Endothelial cell of umbilical vein (primary cell): ENCODE results near the gene RFK. TPM values are rescaled to one million over a fixed set of nuclear protein-coding genes. Genes with fewer than 3 reads are reported as not detected.
A peak's percentile ranks its signal among the peaks of the same experiment; 100 is the strongest.

Experiments
- BruUV-seq: library from RNA; stranded (reverse); fragments of 400-500 nt; replicated peaks from 2 replicates; lab custom pipeline; 2021; lab: Mats Ljungman, UMichigan
- CTCF ChIA-PET: fragments of 300-600, 350-600 bp; sonication (Branson Sonifier 250); formaldehyde crosslinking; loops from one replicate; lab custom pipeline; 2021; ENCODE audit warnings: antibody characterized with exemption, inconsistent platforms; lab: Charles Lee
- POLR2A ChIA-PET: fragments of 300-600, 350-600 bp; sonication (Branson Sonifier 250); formaldehyde crosslinking; loops from one replicate; lab custom pipeline; 2021; ENCODE audit warnings: antibody characterized with exemption, inconsistent platforms; lab: Charles Lee
- DNase-seq: peaks from one replicate; pipeline ENCODE4 v3.0.0-alpha.2; 2011; ENCODE audit warnings: low read depth, low spot score
- FAIRE-seq: peaks from 2 replicates; lab custom pipeline; 2011; peaks lifted over from hg19 to GRCh38; lab: Jason Lieb, UNC
- H2AFZ ChIP-seq: 2 replicates; pipeline ENCODE4 v1.6.0; 2012; ENCODE audit warnings: low read depth, low read length, control low read depth, inconsistent platforms
- H3K27ac ChIP-seq: 2 replicates; pipeline ENCODE4 v1.5.1; 2011; ENCODE audit warnings: low read depth, mild to moderate bottlenecking, control low read depth, low read length, moderate library complexity; ENCODE audit not compliant: insufficient read depth
- H3K27me3 ChIP-seq, 2 experiments: 2 replicates each; pipeline versions ENCODE4 v1.6.0 to v1.6.1; 2011; ENCODE audit warnings: low read length in 2 of 2, mixed read lengths in 1 of 2; ENCODE audit not compliant: control insufficient read depth in 2 of 2, insufficient read depth in 2 of 2
- H3K36me3 ChIP-seq, 2 experiments: 2 replicates in 1 of 2; 3 replicates in 1 of 2; pipeline ENCODE4 v1.5.1; 2011; ENCODE audit warnings: low read length in 2 of 2, mild to moderate bottlenecking in 1 of 2, moderate library complexity in 1 of 2; ENCODE audit not compliant: control insufficient read depth in 2 of 2, insufficient read depth in 2 of 2; ENCODE audit errors: extremely low read depth in 1 of 2
- H3K4me1 ChIP-seq: 3 replicates; pipeline ENCODE4 v1.5.1; 2011; ENCODE audit warnings: mild to moderate bottlenecking, low read length; ENCODE audit not compliant: control insufficient read depth, insufficient read depth; ENCODE audit errors: extremely low read depth
- H3K4me2 ChIP-seq: 2 replicates; pipeline ENCODE4 v1.6.1; 2011; ENCODE audit warnings: low read length, control low read depth, mixed read lengths; ENCODE audit not compliant: insufficient read depth
- H3K4me3 ChIP-seq, 3 experiments: fragments of 200-600 bp in 1 of 3; sonication (generic), shearing (Covaris generic) in 1 of 3; replicated peaks in 1 of 3; 2 replicates each; pipeline ENCODE4 v1.5.1; 2011 to 2016; ENCODE audit warnings: control low read depth in 3 of 3, low read length in 3 of 3, mild to moderate bottlenecking in 2 of 3, inconsistent platforms in 1 of 3, low read depth in 1 of 3, moderate library complexity in 1 of 3; ENCODE audit not compliant: insufficient read depth in 1 of 3
- H3K79me2 ChIP-seq: 2 replicates; pipeline ENCODE4 v1.6.0; 2012; ENCODE audit warnings: low read length, inconsistent platforms; ENCODE audit not compliant: control insufficient read depth, insufficient read depth
- H3K9ac ChIP-seq: replicated peaks from 2 replicates; pipeline ENCODE3; 2011; ENCODE audit warnings: low read length, control low read depth; ENCODE audit not compliant: insufficient read depth; ENCODE audit errors: extremely low read depth
- H3K9me1 ChIP-seq: replicated peaks from 3 replicates; pipeline ENCODE4 v1.6.0; 2011; ENCODE audit warnings: mild to moderate bottlenecking, low read length; ENCODE audit not compliant: control insufficient read depth, insufficient read depth; ENCODE audit errors: extremely low read depth
- H3K9me3 ChIP-seq: replicated peaks from 2 replicates; pipeline ENCODE4 v1.5.1; 2012; ENCODE audit warnings: low read length, inconsistent platforms; ENCODE audit not compliant: control insufficient read depth, insufficient read depth
- H4K20me1 ChIP-seq: replicated peaks from 2 replicates; pipeline ENCODE3; 2011; ENCODE audit warnings: mild to moderate bottlenecking, low read length; ENCODE audit not compliant: control insufficient read depth, insufficient read depth; ENCODE audit errors: extremely low read depth
- EZH2 ChIP-seq: IDR thresholded peaks from 2 replicates; pipeline ENCODE4 v1.6.1; 2012; ENCODE audit warnings: borderline replicate concordance, low read depth, mild to moderate bottlenecking, moderate library complexity, low read length, inconsistent platforms; ENCODE audit not compliant: severe bottlenecking
- FOS ChIP-seq: IDR thresholded peaks from 2 replicates; pipeline ENCODE4 v1.6.1; 2011; ENCODE audit warnings: mild to moderate bottlenecking, low read length, moderate library complexity, borderline replicate concordance; ENCODE audit not compliant: insufficient read depth
- GATA2 ChIP-seq: IDR thresholded peaks from 2 replicates; pipeline ENCODE4 v1.7.0; 2011; ENCODE audit warnings: low read depth, mild to moderate bottlenecking, moderate library complexity, mixed read lengths, low read length; ENCODE audit not compliant: insufficient read length, insufficient read depth
- JUN ChIP-seq: IDR thresholded peaks from 2 replicates; pipeline ENCODE4 v1.6.1; 2011; ENCODE audit warnings: borderline replicate concordance, low read depth; ENCODE audit not compliant: insufficient read length, insufficient read depth
- POLR2AphosphoS5 ChIP-seq: IDR thresholded peaks from 2 replicates; pipeline ENCODE4 v1.6.1; 2012; ENCODE audit warnings: low read depth, mild to moderate bottlenecking, control low read depth, low read length, moderate library complexity; ENCODE audit not compliant: insufficient read depth
- dilution Hi-C: fragments of 300-500 bp; cut with MboI; formaldehyde crosslinking; loops from one replicate; pipeline ENCODE4 v1.15.0; 2019; ENCODE audit warnings: low sequenced_read_pairs; ENCODE audit not compliant: extremely low pct_ligation_motif_present
- intact Hi-C: fragments of 100-400 bp; cut with micrococcal nuclease; formaldehyde crosslinking; loops from one replicate; pipeline ENCODE4 v1.10.0; 2022
- polyA plus RNA-seq, 4 experiments: library from polyadenylated mRNA; depleted of rRNA in 3 of 4; stranded (reverse) in 3 of 4; unstranded in 1 of 4; fragments of >200 nt; gene quantifications; 2 replicates each; pipeline versions ENCODE4 v1.2.1 to v1.2.3, GENCODE V29; 2011 to 2012; ENCODE audit warnings: missing spikeins in 1 of 4
- total RNA-seq: library from RNA; stranded (reverse); gene quantifications from 2 replicates; pipeline ENCODE4 v1.2.3, GENCODE V29; 2021

RFK gene
- total and polyA plus RNA-seq, 2 donors (not counting 3 experiments of a cell fraction or from before 2014, with no cell fraction given) = 18.1 to 32.9 TPM

DNA sequence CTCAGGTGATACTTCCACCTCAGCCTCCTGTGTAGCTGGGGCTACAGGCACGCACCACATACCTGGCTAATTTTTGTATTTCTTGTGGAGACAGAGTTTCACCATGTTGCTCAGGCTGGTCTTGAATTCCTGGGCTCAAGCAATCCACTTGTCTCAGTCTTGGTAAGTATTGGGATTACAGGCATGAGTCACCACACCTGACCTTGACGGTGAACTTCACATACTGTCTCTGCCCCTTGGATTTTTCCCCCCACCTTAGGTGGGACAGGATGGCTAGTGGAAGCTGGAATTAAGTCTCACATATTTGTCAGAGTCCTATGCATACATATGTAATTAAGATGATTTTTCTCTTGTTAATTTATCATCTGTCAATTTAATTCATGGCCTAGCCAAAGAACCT lies 20.9 kb upstream of the RFK start:
- ChIA-PET CTCF (interaction anchor here (0.9 to 1.4 kb wide), 2 partner anchors 21 to 41 kb away, joined by 3 to 6 read pairs; partner anchors contain the start of gene RFK), POLR2A (no interaction called here)
- no peaks in the 10 kb centered on the region for H3K9me1 ChIP-seq
- peak overlapping the region; percentile 30 for H3K4me2 ChIP-seq
- H3K9ac ChIP-seq = no peak overlapping the region
- no peaks in the 10 kb centered on the region for H3K79me2 ChIP-seq
- peak overlapping the region; percentile 2 for H2AFZ ChIP-seq
- BruUV-seq = no TSS peak
- peak overlapping the region; percentile 76 for H3K27ac ChIP-seq
- no peaks in the 10 kb centered on the region for H3K27me3 ChIP-seq
- H3K4me1 ChIP-seq = peaks cover 30% of the 10 kb centered on the region
- no peak for DNase-seq
- intact Hi-C loops (loop anchor here (1.0 to 5.0 kb wide), 4 partner anchors 21 to 523 kb away; partner anchors contain the start of genes PCSK5 and RFK), dilution Hi-C loops (no loop called here)
- no peak for TF ChIP-seq EZH2
- TF ChIP-seq JUN = peak; percentile 25
- peak; percentile 37 for TF ChIP-seq FOS
- H3K4me3 ChIP-seq = no peak overlapping the region
- H4K20me1 ChIP-seq = no peaks in the 10 kb centered on the region
- H3K36me3 ChIP-seq = no peaks in the 10 kb centered on the region
- H3K9me3 ChIP-seq = no peaks in the 10 kb centered on the region
- FAIRE-seq = no peak

- Histone ChIP-seq H3K4me1 (peaks cover 30% of the 10 kb centered on the region), H3K27me3 (no peaks in the 10 kb centered on the region), H4K20me1 (no peaks in the 10 kb centered on the region), H3K4me2 (no peak overlapping the region), H3K79me2 (no peaks in the 10 kb centered on the region), H3K27ac (peak overlapping the region; percentile 76), H3K9ac (no peak overlapping the region), H2AFZ (peak overlapping the region; percentile 2), H3K9me3 (no peaks in the 10 kb centered on the region), H3K9me1 (no peaks in the 10 kb centered on the region), H3K36me3 (no peaks in the 10 kb centered on the region), H3K4me3 (no peak overlapping the region)
- peak; percentile 88 for DNase-seq
- FAIRE-seq = peak; percentile 88
- ChIA-PET POLR2A (no interaction called here), CTCF (interaction anchor here (0.9 to 1.4 kb wide), 2 partner anchors 20 to 41 kb away, joined by 3 to 6 read pairs; partner anchors contain the start of gene RFK)
- dilution Hi-C loops (no loop called here), intact Hi-C loops (loop anchor here (1.0 to 5.0 kb wide), 4 partner anchors 20 to 522 kb away; partner anchors contain the start of genes PCSK5 and RFK)
- TF ChIP-seq POLR2AphosphoS5 = no peak
- TF ChIP-seq JUN = peak; percentile 18
- TF ChIP-seq GATA2 = peak; percentile 34
- BruUV-seq = no TSS peak
Observed at GRCh38 chr9:76414661-76415060, 20.4 kb upstream of the RFK start.
